Measurements from ENCODE around the gene KDELR1.

KDELR1 gene

GRCh38 chr19:48341515-48342413 lies 49.6 kb downstream of the KDELR1 start:
- DNase-seq, result no peak

- no peak for DNase-seq
Observed at GRCh38 chr19:48340995-48341394, 50.4 kb downstream of the KDELR1 start.

- no peak for DNase-seq
Observed at GRCh38 chr19:48338802-48339503, 52.4 kb downstream of the KDELR1 start.

GRCh38 chr19:48338253-48338755 lies 53.0 kb downstream of the KDELR1 start:
- DNase-seq, result no peak

GRCh38 chr19:48333467-48334384 lies 57.6 kb downstream of the KDELR1 start:
- peak; percentile 93 for DNase-seq

- peak; percentile 93 for DNase-seq
Observed at GRCh38 chr19:48332662-48333466, 58.5 kb downstream of the KDELR1 start.

All from stimulated activated CD8-positive, alpha-beta memory T cell treated with anti-CD3 and anti-CD28 coated beads, Interleukin-4, amount 100 ng/mL, for 48 hours (primary cell).